Peyer's patch (tissue), 4 donors: ENCODE results near the gene VWA1. TPM values are rescaled to one million over a fixed set of nuclear protein-coding genes. Genes with fewer than 3 reads are reported as not detected.

Source experiments
- DNase-seq, 3 donors: peaks; one replicate each; pipeline ENCODE4 v3.0.0-alpha.2; 2017 to 2019
- H3K27ac ChIP-seq, 4 donors: fragments of 200-600 bp; sonication (generic); one replicate each; pipeline ENCODE4 v1.5.1; 2016 to 2019
- H3K27me3 ChIP-seq, 2 donors: fragments of 200-600 bp; sonication (generic); one replicate each; pipeline ENCODE4 v1.5.1; 2019
- H3K36me3 ChIP-seq, 3 donors: fragments of 200-600 bp; sonication (generic); one replicate each; pipeline ENCODE4 v1.5.1; 2016 to 2019
- H3K4me1 ChIP-seq, 4 donors: fragments of 200-600 bp; sonication (generic); one replicate each; pipeline ENCODE4 v1.5.1; 2016 to 2019
- H3K4me3 ChIP-seq, 4 donors: fragments of 200-600 bp; sonication (generic); 1 replicate in 3 of 4; 2 replicates in 1 of 4; pipeline ENCODE4 v1.5.1; 2016 to 2019; ENCODE audit warnings: mild to moderate bottlenecking in 1 of 4
- H3K9me3 ChIP-seq, 4 donors: fragments of 200-600 bp; sonication (generic); one replicate each; pipeline ENCODE4 v1.5.1; 2016 to 2019; ENCODE audit warnings: mild to moderate bottlenecking in 1 of 4
- POLR2A ChIP-seq, 2 donors: fragments of 450-650 bp; IDR thresholded peaks; one replicate each; pipeline ENCODE4 v1.5.1; 2017; ENCODE audit warnings: antibody characterized with exemption in 2 of 2, mild to moderate bottlenecking in 2 of 2, moderate library complexity in 2 of 2
- total RNA-seq, 4 donors: library from RNA; depleted of rRNA; stranded (reverse); fragments of >200 nt; gene quantifications; one replicate each; pipeline ENCODE4 v1.1.0, GENCODE V29; 2016
- TF ChIP-seq, protein P1 (sequence below), 6 experiments: fragments of 450-650 bp in 4 of 6; fragments of 200-600 bp in 2 of 6; sonication (generic) in 1 of 6; IDR thresholded peaks; one replicate each; pipeline ENCODE4 v1.5.1; 2017 to 2019; ENCODE audit warnings: antibody characterized with exemption in 6 of 6, mild to moderate bottlenecking in 3 of 6, moderate library complexity in 1 of 6

Gene VWA1
- total RNA-seq, 4 donors from 2014 or later = 3.2 to 14.0 (median 6.7) TPM

- no peaks in the 10 kb centered on the region for H3K27me3 ChIP-seq
- TF ChIP-seq, protein P1, sequence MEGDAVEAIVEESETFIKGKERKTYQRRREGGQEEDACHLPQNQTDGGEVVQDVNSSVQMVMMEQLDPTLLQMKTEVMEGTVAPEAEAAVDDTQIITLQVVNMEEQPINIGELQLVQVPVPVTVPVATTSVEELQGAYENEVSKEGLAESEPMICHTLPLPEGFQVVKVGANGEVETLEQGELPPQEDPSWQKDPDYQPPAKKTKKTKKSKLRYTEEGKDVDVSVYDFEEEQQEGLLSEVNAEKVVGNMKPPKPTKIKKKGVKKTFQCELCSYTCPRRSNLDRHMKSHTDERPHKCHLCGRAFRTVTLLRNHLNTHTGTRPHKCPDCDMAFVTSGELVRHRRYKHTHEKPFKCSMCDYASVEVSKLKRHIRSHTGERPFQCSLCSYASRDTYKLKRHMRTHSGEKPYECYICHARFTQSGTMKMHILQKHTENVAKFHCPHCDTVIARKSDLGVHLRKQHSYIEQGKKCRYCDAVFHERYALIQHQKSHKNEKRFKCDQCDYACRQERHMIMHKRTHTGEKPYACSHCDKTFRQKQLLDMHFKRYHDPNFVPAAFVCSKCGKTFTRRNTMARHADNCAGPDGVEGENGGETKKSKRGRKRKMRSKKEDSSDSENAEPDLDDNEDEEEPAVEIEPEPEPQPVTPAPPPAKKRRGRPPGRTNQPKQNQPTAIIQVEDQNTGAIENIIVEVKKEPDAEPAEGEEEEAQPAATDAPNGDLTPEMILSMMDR (IDR thresholded peaks at IDR 0.05) = no peak
- no peak for TF ChIP-seq POLR2A (IDR thresholded peaks at IDR 0.05)
- peak in 1 of 3 donors; percentile 29 for DNase-seq
- no peak overlapping the region for H3K4me3 ChIP-seq
- H3K36me3 ChIP-seq = no peaks in the 10 kb centered on the region
- H3K4me1 ChIP-seq = peaks cover 0 to 13% (median 5%) of the 10 kb centered on the region in 4 donors
- H3K9me3 ChIP-seq = no peaks in the 10 kb centered on the region
- H3K27ac ChIP-seq = no peak overlapping the region
Observed at GRCh38 chr1:1424707-1425106, 10.8 kb upstream of the VWA1 start.

DNA sequence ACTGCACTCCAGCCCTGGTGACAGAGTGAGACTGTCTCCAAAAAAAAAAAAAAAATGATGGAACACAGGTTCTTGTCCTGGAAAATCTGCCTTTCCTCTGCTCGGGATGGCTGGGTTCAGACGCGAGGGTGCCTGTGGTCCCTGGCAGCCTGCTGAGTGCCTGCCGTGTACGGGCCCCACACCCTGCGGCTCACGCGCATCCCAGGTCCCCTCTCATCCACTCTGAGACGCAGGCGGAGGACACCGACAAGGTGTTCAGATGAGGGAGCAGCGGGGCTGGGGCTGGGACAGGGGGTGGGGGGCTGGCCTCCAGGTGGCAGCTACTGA is 10.1 kb upstream of the VWA1 start:
- Histone ChIP-seq H3K36me3 (no peaks in the 10 kb centered on the region), H3K27ac (no peak overlapping the region), H3K4me3 (no peak overlapping the region), H3K27me3 (no peaks in the 10 kb centered on the region), H3K9me3 (no peaks in the 10 kb centered on the region), H3K4me1 (peaks cover 0 to 15% (median 3%) of the 10 kb centered on the region in 4 donors)
- TF ChIP-seq POLR2A (IDR thresholded peaks at IDR 0.05) = no peak
- TF ChIP-seq, protein P1 (IDR thresholded peaks at IDR 0.05) = no peak
- DNase-seq = no peak

DNA sequence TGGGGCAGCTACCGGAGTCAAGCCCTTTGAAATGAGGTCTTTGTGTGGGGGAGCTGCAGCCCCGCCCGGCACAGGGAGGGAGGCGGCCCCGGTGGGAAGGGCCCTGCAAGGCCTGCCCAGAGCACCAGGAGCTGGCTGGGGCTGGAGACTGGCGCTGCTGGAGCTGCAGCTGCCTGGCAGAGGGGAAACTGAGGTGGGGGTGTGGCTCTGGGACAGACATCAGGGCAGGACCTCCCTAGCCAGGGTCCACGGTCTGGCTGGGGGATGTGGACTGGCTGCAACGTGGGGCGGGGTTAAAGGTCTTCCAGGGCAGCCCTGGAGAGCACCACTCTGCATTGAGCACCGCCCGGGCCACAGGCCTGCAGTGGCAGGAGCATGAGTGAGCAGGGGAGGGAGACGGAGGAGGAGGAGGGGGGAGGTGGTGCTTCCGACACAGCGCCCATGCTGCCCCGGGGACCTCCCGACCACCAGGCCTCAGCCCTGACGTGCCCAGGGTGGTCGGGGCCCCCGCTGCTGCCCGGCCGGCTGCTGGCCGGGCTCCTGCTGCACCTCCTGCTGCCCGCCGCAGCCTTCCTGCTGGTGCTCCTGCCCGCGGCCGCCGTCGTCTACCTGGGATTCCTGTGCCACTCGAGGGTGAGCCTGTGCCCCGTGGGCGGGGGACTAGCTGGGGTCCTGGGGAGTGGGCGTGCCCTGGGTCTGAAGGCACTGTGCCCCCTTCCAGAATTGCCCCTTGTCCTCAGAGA is 9.6 kb upstream of the VWA1 start:
- DNase-seq = no peak
- Histone ChIP-seq H3K4me3 (no peak overlapping the region), H3K27ac (no peak overlapping the region)

DNA sequence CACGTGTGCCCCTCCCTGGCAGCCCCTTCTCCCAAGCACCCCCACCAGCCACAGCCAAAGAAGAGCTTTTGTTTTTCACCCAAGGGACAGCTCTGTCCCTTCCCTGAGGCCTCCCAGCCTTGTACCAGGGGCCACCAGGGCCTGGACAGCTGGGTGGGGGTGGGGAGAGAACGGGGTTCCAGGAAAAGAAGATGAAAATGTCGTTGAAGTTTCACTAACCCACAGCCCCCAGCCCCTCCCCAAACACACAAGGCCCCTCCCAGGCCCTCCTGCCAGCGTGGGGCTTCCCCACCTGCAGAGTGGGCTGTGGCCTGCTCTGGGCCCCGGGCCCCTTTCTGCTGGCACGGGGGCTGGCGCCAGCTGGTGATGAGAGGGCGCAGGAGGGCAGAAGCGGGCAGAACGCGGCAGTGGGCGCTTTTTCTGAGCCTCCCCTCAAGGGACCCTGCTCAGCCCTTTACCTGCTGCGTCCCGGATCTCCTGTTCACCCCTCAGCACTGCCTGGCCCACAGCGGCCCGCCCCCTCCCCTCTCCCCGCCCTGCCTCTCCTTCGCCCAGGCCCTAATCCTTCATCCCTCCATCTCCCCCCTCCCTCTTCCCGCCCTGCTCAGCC is 8.9 kb upstream of the VWA1 start:
- Histone ChIP-seq H3K4me3 (no peak overlapping the region), H3K36me3 (no peaks in the 10 kb centered on the region), H3K27me3 (no peaks in the 10 kb centered on the region), H3K4me1 (peaks cover 0 to 21% (median 2%) of the 10 kb centered on the region in 4 donors), H3K9me3 (no peaks in the 10 kb centered on the region), H3K27ac (no peak overlapping the region)
- TF ChIP-seq, protein P1 (IDR thresholded peaks at IDR 0.05) = no peak
- DNase-seq = no peak

More for the DNA sequence above, 9.6 kb upstream of the VWA1 start:
- Histone ChIP-seq H3K27me3 (no peaks in the 10 kb centered on the region), H3K4me1 (peaks cover 0 to 15% (median 2%) of the 10 kb centered on the region in 4 donors), H3K9me3 (no peaks in the 10 kb centered on the region), H3K36me3 (no peaks in the 10 kb centered on the region)
- TF ChIP-seq, protein P1 (IDR thresholded peaks at IDR 0.05) = no peak
- no peak for TF ChIP-seq POLR2A (IDR thresholded peaks at IDR 0.05)

DNA sequence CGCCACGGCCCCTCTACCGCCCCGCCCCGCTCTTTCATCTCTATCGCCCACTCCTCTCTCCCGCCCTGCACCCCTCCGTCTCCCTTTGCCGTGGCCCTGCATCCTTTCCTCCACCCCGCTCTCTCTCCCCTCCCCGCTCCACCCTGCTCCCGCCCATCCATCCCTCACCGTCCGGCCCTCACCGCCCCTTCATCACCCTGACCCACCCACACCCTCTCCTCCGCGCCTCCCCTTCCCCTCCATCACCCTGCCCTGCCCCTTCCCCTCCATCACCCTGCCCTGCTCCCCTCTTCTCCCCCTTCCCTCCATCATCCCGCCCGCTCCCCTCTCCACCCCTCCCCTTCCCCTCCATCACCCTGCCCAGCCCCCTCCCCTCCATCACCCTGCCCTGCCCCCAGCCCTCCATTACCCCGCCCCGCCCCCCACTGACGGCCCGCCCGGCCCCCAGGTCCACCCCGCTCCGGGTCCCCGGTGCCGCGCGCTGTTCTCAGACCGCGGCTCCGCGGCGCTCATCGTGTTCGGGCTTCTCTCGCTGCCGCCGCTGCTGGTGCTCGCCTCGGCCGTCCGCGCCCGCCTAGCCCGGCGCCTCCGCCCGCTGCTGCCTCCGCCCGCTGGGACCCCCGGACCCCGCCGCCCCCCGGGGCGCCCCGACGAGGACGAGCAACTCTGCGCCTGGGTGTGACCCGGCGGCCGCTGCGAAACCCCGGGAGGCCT is 8.2 kb upstream of the VWA1 start:
- Histone ChIP-seq H3K36me3 (no peaks in the 10 kb centered on the region), H3K4me1 (peaks cover 0 to 27% (median 5%) of the 10 kb centered on the region in 4 donors), H3K27me3 (no peaks in the 10 kb centered on the region), H3K4me3 (peak overlapping the region; percentile 10 to 55 (median 46)), H3K9me3 (no peaks in the 10 kb centered on the region), H3K27ac (peak overlapping the region in 2 of 4 donors; percentile 39 to 49)
- no peak for DNase-seq
- TF ChIP-seq, protein P1 (IDR thresholded peaks at IDR 0.05) = no peak
- no peak for TF ChIP-seq POLR2A (IDR thresholded peaks at IDR 0.05)
